Fibroblast of lung (primary cell): Measurements from ENCODE around the gene TCERG1L.

ENCODE experiments used
- CTCF ChIP-seq, 2 donors: IDR thresholded peaks in 1 of 2; conservative IDR thresholded peaks in 1 of 2; 1 replicate in 1 of 2; 2 replicates in 1 of 2; pipeline ENCODE4 v1.5.1; 2011 to 2012; ENCODE audit warnings: low read length in 2 of 2, control low read depth in 1 of 2, inconsistent platforms in 1 of 2, low read depth in 1 of 2, mild to moderate bottlenecking in 1 of 2
- EZH2 ChIP-seq: IDR thresholded peaks from 2 replicates; pipeline ENCODE4 v1.5.1; 2012; ENCODE audit warnings: low read length, control low read depth, mild to moderate bottlenecking; ENCODE audit errors: missing control alignments

- no peak for TF ChIP-seq CTCF (conservative IDR thresholded peaks at IDR 0.05 in 1 of 2, IDR thresholded peaks at IDR 0.05 in 1 of 2; ENCODE audit: low read depth in 1 of 2, low read length in 2 of 2)
- no peak for TF ChIP-seq EZH2
Measured at GRCh38 chr10:131086094-131086493, 225.4 kb downstream of the TCERG1L start.
